SK-N-SH treated with all-trans-retinoic acid at 6 μM for 48 hours (cell line): ENCODE results near the gene SPAG9.

Experiments
- ATAC-seq: fragments of 200-7000 bp; cut with Tn5 transposase; 3 replicates; pipeline ENCODE4 v1.9.1; 2020; ENCODE audit warnings: mild to moderate bottlenecking, moderate library complexity
- CSDC2 ChIP-seq: fragments of 250-450 bp; sonication (Bioruptor Pico); IDR thresholded peaks from 2 replicates; pipeline ENCODE4 v1.5.0; 2020; ENCODE audit warnings: mild to moderate bottlenecking, moderate library complexity
- ISL1 ChIP-seq: fragments of 250-450 bp; sonication (Bioruptor Pico); IDR thresholded peaks from 2 replicates; pipeline ENCODE4 v2.1.2; 2022; ENCODE audit warnings: mild to moderate bottlenecking, moderate library complexity
- PPARA ChIP-seq: fragments of 250-450 bp; sonication (Bioruptor Pico); IDR thresholded peaks from 2 replicates; pipeline ENCODE4 v1.5.0; 2020; ENCODE audit warnings: mild to moderate bottlenecking, borderline replicate concordance
- RARB ChIP-seq: fragments of 250-450 bp; sonication (Bioruptor Pico); IDR thresholded peaks from 2 replicates; pipeline ENCODE4 v1.8.0; 2021; ENCODE audit warnings: mild to moderate bottlenecking, moderate library complexity
- SNAI2 ChIP-seq: fragments of 250-450 bp; sonication (Bioruptor Pico); IDR thresholded peaks from 2 replicates; pipeline ENCODE4 v1.5.0; 2020; ENCODE audit warnings: mild to moderate bottlenecking, moderate library complexity
- TCF4 ChIP-seq: fragments of 250-450 bp; sonication (Bioruptor Pico); IDR thresholded peaks from 2 replicates; pipeline ENCODE4 v1.8.0; 2021; ENCODE audit warnings: mild to moderate bottlenecking, moderate library complexity, borderline replicate concordance
- TOX ChIP-seq: fragments of 250-450 bp; sonication (Bioruptor Pico); IDR thresholded peaks from 2 replicates; pipeline ENCODE4 v1.8.0; 2021; ENCODE audit warnings: mild to moderate bottlenecking, moderate library complexity, borderline replicate concordance
- ZC3H10 ChIP-seq: fragments of 250-450 bp; sonication (Bioruptor Pico); IDR thresholded peaks from 2 replicates; pipeline ENCODE4 v1.5.1; 2021; ENCODE audit warnings: mild to moderate bottlenecking, moderate library complexity
- ZFP3 ChIP-seq: fragments of 250-450 bp; sonication (Bioruptor Pico); IDR thresholded peaks from 2 replicates; pipeline ENCODE4 v1.5.0; 2020; ENCODE audit warnings: mild to moderate bottlenecking, moderate library complexity
- ZFP30 ChIP-seq: fragments of 450-650 bp; formaldehyde crosslinking; IDR thresholded peaks from 2 replicates; pipeline ENCODE4 v1.5.0; 2022; ENCODE audit warnings: mild to moderate bottlenecking, moderate library complexity
- ZNF565 ChIP-seq: fragments of 450-650 bp; formaldehyde crosslinking; conservative IDR thresholded peaks from 2 replicates; pipeline ENCODE4 v1.5.0; 2020; ENCODE audit warnings: low read depth, mild to moderate bottlenecking, moderate library complexity
- ZNF70 ChIP-seq: fragments of 450-650 bp; formaldehyde crosslinking; IDR thresholded peaks from 2 replicates; pipeline ENCODE4 v1.5.0; 2020; ENCODE audit warnings: mild to moderate bottlenecking, moderate library complexity
- TF ChIP-seq, protein P1 (sequence below): fragments of 250-450 bp; sonication (Bioruptor Pico); IDR thresholded peaks from 2 replicates; pipeline ENCODE4 v1.8.0; 2020; ENCODE audit warnings: mild to moderate bottlenecking, moderate library complexity, borderline replicate concordance
- TF ChIP-seq, protein P2 (sequence below): fragments of 250-450 bp; sonication (Bioruptor Pico); IDR thresholded peaks from 2 replicates; pipeline ENCODE4 v1.5.1; 2020; ENCODE audit warnings: low read depth, mild to moderate bottlenecking, moderate library complexity
- TF ChIP-seq, protein P3 (sequence below): fragments of 250-450 bp; sonication (Bioruptor Pico); IDR thresholded peaks from 2 replicates; pipeline ENCODE4 v1.5.0; 2020; ENCODE audit warnings: mild to moderate bottlenecking, moderate library complexity

SPAG9 gene

GRCh38 chr17:50945779-50946222 is 174.9 kb downstream of the SPAG9 start:
- TF ChIP-seq ZFP30 (CRISPR knock-in tag) (no peak), ZC3H10 (no peak)
- no peak for ATAC-seq

DNA sequence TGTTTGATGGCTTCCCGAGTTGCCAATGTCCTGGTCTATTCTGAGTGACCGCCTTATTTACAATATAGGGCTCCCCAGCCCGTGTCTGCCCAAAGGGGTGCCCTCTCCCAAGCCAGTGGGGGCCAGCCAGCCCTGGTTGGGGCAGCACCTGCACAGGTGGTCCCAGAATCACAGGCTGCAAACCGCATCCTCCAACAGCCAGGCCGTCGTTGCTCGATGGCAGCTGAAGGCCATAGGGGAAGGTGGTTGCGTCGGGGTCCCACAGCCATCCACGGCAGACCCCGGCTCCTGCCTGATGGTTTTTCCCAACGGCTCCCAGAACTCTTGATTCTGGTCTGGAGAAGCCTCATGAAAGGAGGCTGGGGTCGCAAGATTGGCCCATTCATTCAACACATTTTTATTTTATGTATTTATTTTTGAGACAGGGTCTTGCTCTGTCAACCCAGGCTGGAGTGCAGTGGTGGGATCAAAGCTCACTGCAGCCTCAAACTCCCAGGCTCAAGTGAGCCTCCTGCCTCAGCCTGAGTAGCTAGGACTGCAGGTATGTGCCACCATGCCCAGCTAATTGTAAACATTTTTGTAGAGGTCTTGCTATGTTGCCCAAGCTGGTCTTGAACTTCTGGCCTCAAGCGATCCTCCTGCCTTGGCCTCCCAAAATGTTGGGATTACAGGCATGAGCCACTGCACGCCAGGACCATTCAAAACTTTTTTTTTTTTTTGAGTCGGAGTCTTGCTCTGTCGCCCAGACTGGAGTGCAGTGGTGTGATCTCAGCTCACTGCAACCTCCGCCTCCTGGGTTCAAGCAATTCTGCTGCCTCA is 175.6 kb downstream of the SPAG9 start:
- no peak for TF ChIP-seq TCF4 (CRISPR knock-in tag)
- TF ChIP-seq, protein P1, sequence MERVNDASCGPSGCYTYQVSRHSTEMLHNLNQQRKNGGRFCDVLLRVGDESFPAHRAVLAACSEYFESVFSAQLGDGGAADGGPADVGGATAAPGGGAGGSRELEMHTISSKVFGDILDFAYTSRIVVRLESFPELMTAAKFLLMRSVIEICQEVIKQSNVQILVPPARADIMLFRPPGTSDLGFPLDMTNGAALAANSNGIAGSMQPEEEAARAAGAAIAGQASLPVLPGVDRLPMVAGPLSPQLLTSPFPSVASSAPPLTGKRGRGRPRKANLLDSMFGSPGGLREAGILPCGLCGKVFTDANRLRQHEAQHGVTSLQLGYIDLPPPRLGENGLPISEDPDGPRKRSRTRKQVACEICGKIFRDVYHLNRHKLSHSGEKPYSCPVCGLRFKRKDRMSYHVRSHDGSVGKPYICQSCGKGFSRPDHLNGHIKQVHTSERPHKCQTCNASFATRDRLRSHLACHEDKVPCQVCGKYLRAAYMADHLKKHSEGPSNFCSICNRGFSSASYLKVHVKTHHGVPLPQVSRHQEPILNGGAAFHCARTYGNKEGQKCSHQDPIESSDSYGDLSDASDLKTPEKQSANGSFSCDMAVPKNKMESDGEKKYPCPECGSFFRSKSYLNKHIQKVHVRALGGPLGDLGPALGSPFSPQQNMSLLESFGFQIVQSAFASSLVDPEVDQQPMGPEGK (CRISPR knock-in tag), result no peak
- no peak for TF ChIP-seq ZNF70
- TF ChIP-seq RARB (CRISPR knock-in tag), result no peak
- no peak for TF ChIP-seq TOX (CRISPR knock-in tag)
- no peak for TF ChIP-seq CSDC2 (CRISPR knock-in tag)
- TF ChIP-seq, protein P2, sequence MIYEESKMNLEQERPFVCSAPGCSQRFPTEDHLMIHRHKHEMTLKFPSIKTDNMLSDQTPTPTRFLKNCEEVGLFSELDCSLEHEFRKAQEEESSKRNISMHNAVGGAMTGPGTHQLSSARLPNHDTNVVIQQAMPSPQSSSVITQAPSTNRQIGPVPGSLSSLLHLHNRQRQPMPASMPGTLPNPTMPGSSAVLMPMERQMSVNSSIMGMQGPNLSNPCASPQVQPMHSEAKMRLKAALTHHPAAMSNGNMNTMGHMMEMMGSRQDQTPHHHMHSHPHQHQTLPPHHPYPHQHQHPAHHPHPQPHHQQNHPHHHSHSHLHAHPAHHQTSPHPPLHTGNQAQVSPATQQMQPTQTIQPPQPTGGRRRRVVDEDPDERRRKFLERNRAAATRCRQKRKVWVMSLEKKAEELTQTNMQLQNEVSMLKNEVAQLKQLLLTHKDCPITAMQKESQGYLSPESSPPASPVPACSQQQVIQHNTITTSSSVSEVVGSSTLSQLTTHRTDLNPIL, result no peak
- no peak for TF ChIP-seq ZNF565 (CRISPR knock-in tag)
- TF ChIP-seq, protein P3, sequence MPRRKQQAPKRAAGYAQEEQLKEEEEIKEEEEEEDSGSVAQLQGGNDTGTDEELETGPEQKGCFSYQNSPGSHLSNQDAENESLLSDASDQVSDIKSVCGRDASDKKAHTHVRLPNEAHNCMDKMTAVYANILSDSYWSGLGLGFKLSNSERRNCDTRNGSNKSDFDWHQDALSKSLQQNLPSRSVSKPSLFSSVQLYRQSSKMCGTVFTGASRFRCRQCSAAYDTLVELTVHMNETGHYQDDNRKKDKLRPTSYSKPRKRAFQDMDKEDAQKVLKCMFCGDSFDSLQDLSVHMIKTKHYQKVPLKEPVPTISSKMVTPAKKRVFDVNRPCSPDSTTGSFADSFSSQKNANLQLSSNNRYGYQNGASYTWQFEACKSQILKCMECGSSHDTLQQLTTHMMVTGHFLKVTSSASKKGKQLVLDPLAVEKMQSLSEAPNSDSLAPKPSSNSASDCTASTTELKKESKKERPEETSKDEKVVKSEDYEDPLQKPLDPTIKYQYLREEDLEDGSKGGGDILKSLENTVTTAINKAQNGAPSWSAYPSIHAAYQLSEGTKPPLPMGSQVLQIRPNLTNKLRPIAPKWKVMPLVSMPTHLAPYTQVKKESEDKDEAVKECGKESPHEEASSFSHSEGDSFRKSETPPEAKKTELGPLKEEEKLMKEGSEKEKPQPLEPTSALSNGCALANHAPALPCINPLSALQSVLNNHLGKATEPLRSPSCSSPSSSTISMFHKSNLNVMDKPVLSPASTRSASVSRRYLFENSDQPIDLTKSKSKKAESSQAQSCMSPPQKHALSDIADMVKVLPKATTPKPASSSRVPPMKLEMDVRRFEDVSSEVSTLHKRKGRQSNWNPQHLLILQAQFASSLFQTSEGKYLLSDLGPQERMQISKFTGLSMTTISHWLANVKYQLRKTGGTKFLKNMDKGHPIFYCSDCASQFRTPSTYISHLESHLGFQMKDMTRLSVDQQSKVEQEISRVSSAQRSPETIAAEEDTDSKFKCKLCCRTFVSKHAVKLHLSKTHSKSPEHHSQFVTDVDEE (CRISPR knock-in tag), result no peak
- no peak for TF ChIP-seq ISL1 (CRISPR knock-in tag)
- TF ChIP-seq SNAI2 (CRISPR knock-in tag), result no peak
- TF ChIP-seq, all 23 proteins: peak for 0

DNA sequence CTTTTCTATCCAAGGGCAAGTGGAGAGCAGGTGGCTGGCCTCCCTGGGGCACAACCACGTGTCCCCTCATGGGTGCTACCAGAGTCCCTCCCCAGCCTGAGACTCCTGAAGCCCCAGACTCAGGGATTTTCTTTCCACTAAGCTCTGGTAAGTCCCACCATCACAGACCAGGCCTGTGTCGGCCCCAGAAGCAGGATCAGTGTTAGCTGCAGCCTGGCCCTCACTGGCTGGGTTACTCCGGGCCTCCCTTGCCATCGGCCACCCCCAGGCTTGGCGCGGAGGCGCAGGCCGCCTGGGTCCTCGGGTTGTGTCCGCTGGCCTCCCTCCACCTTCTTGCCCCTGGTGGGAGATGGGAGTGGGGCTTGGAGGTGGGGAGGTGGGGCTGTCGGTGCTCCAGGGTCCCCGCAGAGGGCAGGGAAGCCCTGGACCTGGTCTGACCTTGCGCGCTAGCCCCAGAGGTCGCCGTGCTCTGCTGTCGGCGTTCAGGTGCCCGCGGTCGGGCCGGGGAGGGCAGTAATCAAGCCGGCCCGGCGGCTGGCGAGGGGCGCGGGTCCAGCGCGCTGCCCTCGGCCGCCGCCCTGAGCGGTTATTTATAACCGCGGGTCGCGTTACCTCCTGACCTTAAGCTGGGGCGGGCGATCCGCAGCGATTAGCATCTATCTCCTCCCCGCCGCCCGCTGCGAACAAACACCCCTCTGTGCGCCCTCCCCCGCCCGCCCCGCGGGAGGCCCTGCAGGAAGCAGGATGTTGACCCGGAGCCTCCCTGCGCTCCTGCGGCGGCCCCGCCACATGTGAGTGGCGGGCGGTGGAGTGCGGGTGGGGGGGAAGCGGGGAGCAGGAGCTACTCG is 176.4 kb downstream of the SPAG9 start:
- ATAC-seq, result peak; percentile 70
- TF ChIP-seq ZNF565 (CRISPR knock-in tag) (no peak), CSDC2 (CRISPR knock-in tag) (no peak), ZFP3 (CRISPR knock-in tag) (0 out of 2 replicates have a peak, but pooled peaks have one; percentile 23), PPARA (CRISPR knock-in tag) (no peak)
- TF ChIP-seq, protein P3 (CRISPR knock-in tag), result 0 out of 2 replicates have a peak, but pooled peaks have one; percentile 12
- TF ChIP-seq, protein P2, result no peak

More for the DNA sequence above, 175.6 kb downstream of the SPAG9 start:
- no peak for ATAC-seq
